ENCODE data around the gene CAMK1D.
"Not testable (repeated sequence)": the region's sequence is repeated elsewhere in the genome, so short reads cannot be mapped to it uniquely, and the experiment has no call there.

The CAMK1D gene

DNA sequence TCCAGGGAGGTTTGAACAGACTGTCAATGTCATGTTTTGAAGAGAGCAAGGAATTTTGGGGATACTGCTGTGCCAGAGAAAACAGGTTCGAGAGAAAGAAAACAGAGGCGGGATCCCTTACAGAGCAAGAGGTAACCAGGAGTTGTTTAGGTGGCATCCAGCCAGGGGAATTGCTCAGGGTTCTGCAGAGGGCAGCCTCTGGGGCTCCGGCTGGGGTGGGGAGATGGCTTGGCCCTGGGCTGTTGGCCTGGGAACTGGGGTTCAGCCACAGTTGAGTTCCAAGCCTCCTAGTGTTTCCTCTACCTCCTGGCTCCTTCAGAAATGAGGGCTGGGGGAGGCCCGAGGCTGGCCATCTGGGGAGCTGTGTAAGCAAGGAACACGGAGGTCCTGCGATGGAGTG lies 68.0 kb downstream of the CAMK1D start:
- no peak overlapping the region for H3K4me3 ChIP-seq (ENCODE audit: low read depth, low read length)
- DNase-seq (ENCODE audit: low read depth), result no peak

- H3K4me3 ChIP-seq (ENCODE audit: low read depth, low read length), result no peak overlapping the region
- peak; percentile 49 for DNase-seq (ENCODE audit: low read depth)
Observed at GRCh38 chr10:12418000-12418399, 68.7 kb downstream of the CAMK1D start.

DNA sequence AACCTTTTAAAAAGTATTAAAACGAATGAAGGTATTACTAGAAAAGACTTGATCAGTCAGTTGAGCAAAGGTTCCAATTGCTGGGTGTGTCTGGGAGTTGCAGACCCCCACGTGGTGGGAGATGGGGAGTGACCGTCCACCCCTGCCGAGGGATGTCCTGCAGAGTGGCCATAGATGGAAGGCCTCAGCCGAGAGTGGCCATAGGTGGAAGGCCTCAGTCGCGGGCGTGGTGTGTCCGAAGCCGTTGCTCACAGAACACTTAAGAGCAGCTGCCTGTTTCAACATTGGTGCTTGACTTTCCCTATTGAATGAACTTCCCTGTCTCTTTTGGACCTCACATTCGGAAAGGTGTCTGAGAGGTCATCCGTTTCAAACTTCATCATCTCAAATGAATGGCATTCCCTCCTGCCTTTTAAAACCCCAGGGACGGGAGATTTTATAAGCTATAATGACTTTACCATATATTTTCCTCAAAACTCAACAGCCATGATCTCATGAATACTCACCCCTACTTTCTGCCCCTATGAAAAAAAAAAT lies 69.4 kb downstream of the CAMK1D start:
- DNase-seq (ENCODE audit: low read depth), result peak; percentile 37
- no peak overlapping the region for H3K4me3 ChIP-seq (ENCODE audit: low read depth, low read length)

DNA sequence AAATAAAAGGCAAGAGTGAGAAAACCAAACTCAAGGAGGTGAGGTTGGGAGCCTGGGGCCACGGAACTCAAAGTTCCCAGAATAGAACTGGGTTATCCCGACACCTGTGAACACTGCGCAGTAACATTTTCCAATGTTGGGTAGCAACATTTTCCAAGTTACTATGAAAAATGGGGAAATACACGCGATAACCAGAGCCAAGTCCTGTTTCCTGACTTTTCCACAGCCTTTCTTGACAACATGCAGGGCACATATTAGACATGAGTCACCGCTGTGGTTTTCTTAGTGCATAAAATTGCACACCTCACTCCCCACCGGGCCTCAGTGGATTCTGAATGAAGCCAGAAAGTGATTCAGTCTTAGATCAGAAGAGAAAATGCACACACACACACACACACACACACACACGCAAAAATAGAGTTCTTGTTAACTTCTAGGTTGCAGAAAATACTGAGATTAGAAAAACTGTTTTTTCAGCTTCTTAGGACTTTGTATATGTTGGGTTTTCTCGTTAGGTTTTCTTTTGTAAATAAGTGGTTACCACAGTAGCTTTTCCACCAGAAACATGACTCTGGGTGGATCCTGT lies 70.0 kb downstream of the CAMK1D start:
- peak; percentile 96 for DNase-seq (ENCODE audit: low read depth)
- H3K4me3 ChIP-seq (ENCODE audit: low read depth, low read length), result no peak overlapping the region

DNA sequence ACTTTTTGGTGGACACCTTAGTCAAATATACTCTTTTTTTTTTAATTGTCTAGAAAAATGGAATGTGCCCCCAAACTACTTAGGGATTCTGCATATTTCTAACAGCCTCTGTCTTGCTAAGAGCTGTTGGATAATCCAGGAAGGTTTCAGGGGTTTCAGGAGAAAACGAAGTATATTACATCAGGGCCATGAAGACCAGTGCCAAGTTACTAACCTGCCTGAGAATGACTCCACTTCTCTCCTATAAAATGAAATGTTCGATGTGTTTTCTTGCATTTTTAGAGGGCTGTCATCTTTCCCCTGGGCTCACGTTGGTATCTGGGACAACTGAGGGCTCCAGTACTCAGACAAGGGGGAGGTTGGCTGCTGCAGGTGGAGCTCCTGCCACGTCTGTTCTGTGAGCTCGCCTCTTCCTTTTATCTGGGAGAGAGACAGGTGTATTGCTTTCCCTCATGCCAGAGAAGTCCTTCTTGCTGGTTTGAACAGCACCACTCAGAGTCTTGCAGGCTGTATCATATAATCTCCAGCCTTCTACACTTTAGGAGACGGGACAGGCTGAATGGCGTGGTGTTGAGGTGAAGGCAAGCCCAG lies 71.3 kb downstream of the CAMK1D start:
- no peak overlapping the region for H3K4me3 ChIP-seq (ENCODE audit: low read depth, low read length)
- DNase-seq (ENCODE audit: low read depth), result no peak

- DNase-seq (ENCODE audit: low read depth), result no peak
- H3K4me3 ChIP-seq (ENCODE audit: low read depth, low read length), result no peak overlapping the region
Observed at GRCh38 chr10:12422189-12422588, 72.8 kb downstream of the CAMK1D start.

DNA sequence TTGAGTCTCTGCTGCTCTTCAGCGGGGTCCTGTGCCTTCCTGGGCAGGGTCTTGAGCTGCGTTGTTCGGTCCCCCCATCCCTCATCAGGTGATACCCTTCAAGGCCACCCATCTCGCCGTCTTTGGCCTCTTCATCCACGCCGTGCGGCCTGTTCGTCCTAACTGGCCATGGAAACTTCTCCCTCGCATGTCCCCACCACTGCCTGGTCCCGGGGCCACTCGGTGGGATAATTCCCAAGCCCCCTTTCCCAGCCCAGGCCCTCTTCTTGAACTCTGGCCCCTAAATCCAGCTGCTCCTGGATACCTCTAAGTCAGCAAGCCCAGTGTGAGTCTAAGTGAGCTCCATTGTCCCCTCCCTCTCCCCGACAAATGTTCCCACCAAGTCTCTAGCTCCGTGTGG lies 74.5 kb downstream of the CAMK1D start:
- no peak for DNase-seq (ENCODE audit: low read depth)
- no peak overlapping the region for H3K4me3 ChIP-seq (ENCODE audit: low read depth, low read length)

- H3K4me3 ChIP-seq (ENCODE audit: low read depth, low read length), result no peak overlapping the region
- DNase-seq (ENCODE audit: low read depth), result no peak
Observed at GRCh38 chr10:12427276-12427675, 77.9 kb downstream of the CAMK1D start.

DNA sequence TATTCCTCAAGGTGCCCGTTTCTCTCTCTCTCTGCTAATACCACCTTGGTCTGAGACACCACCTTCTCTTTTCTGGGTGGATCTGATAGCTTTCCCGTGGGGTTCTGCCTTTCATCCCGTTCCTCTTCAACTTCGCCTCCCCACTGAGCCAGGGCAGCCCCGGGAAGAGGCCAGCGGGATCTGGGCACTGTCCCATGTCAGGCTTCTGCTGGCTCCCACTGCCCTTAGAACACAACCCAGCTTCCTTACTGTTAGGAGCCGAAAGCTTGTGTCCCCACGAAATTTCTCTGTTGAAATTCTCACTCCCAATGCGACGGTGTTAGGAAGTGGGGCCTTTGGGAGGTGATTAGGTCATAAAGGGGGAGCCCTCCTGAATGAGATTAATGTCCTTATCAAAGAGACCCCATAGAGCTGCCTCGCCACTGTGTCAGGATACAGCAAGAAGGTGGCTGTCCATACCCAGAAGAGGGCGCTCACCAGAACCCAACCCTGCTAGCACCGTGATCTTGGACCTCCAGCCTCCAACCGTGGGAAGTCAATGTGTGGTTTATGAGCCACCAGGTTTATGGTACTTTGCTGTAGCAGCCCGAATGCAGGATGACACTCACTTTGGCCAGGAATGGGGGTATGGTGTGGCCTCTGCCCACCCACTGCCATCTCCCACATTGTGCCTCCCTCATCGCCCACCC lies 79.2 kb downstream of the CAMK1D start:
- no peak overlapping the region for H3K4me3 ChIP-seq (ENCODE audit: low read depth, low read length)
- DNase-seq (ENCODE audit: low read depth), result no peak

GRCh38 chr10:12430406-12430982 lies 81.1 kb downstream of the CAMK1D start:
- no peak for DNase-seq (ENCODE audit: low read depth)
- H3K4me3 ChIP-seq (ENCODE audit: low read depth, low read length), result no peak overlapping the region

DNA sequence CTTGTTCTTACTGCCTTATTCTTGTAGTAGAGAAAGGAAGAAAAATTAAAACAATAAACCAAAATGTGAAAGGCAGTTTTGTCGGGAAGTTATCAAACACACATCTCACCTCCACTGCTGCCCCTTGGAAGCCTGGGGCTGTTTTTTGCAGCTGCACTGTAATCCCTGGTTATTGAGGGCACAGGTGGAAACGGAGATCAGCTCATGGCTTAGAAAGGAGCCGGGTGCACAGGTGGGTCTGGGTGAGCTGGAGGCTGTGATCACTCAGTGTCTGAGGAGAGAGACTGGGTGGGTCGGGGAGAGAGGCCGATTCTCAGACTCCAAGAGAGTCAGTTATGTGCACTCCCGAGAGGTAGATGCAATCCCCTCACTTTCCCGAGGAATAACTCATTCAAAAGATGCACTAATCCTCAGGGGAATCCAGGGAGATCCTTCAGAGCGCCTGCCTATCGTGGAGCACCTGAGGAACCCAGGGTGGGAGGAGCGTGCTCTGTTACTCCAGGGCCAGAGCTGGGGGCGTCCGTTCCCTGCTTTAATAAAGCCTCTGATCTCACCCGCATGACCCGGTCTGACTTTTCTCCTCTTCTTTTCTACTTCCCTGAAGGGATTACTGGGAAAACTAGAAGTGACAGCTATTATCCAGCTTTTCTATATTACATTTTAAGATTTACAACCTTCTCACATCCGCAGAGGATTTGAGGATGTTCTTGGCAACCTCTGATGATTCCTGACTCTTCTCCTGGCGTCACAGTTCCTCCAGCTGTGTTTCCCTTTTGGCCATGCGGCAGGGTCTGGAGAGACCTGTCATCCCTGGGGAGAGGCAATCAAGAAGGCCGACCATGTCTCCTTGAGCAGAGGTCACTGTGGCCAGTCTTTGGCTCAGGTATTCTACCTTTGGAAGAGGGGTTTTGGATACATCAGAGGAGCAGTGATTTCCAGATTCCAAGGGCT lies 82.1 kb downstream of the CAMK1D start:
- DNase-seq (ENCODE audit: low read depth), result no peak
- H3K4me3 ChIP-seq (ENCODE audit: low read depth, low read length), result no peak overlapping the region

DNA sequence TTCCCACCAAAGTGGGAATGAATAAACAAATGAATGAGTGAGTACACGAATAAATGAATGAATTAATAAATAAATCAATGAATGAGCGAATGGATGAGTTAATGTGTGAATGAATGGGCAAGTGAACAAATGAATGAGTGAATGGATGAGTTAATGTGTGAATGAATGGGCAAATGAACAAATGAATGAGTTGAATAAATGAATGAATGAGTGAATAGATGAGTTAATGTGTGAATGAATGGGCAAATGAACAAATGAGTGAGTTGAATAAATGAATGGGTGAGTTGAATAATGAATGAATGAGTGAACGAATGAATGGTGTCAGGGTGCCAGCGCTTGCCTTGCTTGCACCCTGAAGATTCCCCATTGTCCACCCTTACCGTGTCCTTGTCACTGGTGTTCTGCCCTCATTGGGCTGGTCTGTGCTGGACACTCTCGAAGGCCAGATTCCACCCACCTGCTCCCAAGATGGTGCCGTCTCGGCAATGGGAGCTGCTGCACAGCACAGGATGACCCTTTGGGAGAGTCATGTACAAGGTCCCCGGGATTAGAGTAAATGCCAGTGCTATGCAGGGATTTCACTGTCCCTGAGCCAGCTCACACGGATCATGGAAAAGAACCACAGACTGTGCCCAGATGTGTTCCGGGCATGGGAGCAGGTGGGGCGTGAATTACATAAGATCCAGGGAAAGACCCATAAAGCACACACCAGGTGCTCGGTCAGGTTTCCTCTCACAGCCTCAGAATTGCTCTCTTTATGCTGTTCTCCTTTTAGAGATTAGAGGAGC lies 83.2 kb downstream of the CAMK1D start:
- DNase-seq (ENCODE audit: low read depth), result no peak
- H3K4me3 ChIP-seq (ENCODE audit: low read depth, low read length), result no peak overlapping the region

DNA sequence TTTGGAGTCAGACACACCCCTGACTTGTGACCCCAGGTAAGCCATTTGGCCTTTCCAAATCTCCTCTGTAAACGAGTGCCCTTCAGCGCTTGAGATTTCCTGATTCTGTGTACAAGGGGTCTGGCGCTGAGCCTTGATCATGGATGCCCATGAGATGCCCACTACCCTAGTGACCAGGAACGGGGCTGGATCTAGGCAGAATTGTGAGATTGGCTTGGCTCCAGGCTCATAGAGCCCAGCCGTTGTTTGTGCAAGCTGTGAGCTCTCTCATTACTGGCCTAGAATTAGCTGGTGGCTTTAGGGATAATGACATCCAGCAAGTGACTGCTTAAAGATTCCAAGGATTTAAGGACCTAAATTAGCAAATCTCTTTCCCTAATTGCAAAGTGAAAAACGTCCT lies 84.9 kb downstream of the CAMK1D start:
- no peak for DNase-seq (ENCODE audit: low read depth)
- no peak overlapping the region for H3K4me3 ChIP-seq (ENCODE audit: low read depth, low read length)

- DNase-seq (ENCODE audit: low read depth); H3K4me3 ChIP-seq (ENCODE audit: low read depth, low read length): not testable (repeated sequence)
Observed at GRCh38 chr10:12434677-12435076, 85.3 kb downstream of the CAMK1D start.

GRCh38 chr10:12435348-12435747 lies 86.0 kb downstream of the CAMK1D start:
- no peak overlapping the region for H3K4me3 ChIP-seq (ENCODE audit: low read depth, low read length)
- no peak for DNase-seq (ENCODE audit: low read depth)

DNA sequence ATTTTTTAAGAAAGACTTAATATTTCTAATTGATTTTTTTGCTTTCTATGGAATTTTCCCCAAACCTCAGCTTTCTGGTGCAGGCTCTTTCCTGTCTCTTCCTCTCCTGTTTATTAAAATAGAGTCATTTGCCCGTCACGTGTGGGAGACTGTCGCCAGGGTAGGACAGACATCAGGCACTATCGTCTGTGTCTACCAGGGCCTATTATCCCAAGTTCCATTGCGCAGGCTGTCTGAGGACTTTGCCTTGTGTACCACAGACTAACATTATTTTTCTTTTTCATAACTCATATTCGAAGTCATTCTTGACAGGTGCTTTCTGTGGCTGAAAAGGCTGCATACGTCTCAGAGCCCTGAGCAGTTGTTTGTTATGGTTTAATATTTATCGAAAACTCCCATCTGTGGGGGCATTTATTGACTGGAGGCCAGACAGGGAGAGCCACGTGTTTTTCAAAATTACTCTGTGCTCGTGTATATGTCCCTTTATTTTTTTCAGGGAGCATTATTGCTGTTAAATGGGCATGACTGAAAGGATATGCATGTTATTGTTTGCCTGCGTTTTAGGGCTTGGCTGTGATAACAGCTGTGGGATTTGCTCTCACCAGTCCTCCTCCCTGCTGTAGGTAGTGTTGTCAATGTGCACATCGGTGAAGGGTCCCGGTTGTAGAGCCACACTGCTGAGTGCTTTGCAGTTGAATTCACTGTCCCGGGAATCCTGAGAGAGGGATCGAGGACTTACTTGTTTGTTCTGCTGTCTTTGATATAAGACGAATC lies 89.8 kb downstream of the CAMK1D start:
- DNase-seq (ENCODE audit: low read depth), result no peak
- no peak overlapping the region for H3K4me3 ChIP-seq (ENCODE audit: low read depth, low read length)

DNA sequence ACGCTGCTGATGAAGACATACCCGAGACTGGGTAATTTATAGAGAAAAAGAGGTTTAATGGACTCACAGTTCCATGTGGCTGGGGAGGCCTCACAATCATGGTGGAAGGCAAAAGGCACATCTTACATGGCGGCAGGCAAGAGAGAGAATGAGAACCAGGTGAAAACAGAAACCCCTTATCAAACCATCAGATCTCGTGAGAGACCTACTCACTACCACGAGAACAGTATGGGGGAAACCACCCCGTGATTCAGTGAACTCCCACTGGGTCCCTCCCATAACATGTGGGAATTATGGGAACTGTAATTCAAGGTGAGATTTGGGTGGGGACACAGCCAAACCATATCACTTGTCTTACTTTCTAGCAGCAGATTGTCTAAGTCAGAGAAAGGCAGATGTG lies 90.4 kb downstream of the CAMK1D start:
- not testable (repeated sequence) for H3K4me3 ChIP-seq (ENCODE audit: low read depth, low read length); DNase-seq (ENCODE audit: low read depth)

GRCh38 chr10:12443026-12443425 lies 93.7 kb downstream of the CAMK1D start:
- no peak for DNase-seq (ENCODE audit: low read depth)
- no peak overlapping the region for H3K4me3 ChIP-seq (ENCODE audit: low read depth, low read length)

Data from skeletal muscle cell (primary cell).